Skeletal muscle cell (primary cell): ENCODE results near the gene ZNF385B.
"Not testable (repeated sequence)": the region's sequence is repeated elsewhere in the genome, so short reads cannot be mapped to it uniquely, and the experiment has no call there.

ENCODE experiments used
- DNase-seq: peaks from one replicate; pipeline ENCODE4 v3.0.0-alpha.2; 2010; ENCODE audit warnings: low read depth
- H3K4me3 ChIP-seq: 2 replicates; pipeline ENCODE4 v1.5.1; 2011; ENCODE audit warnings: low read depth, mild to moderate bottlenecking, control low read depth, low read length, moderate library complexity

ZNF385B gene

DNA sequence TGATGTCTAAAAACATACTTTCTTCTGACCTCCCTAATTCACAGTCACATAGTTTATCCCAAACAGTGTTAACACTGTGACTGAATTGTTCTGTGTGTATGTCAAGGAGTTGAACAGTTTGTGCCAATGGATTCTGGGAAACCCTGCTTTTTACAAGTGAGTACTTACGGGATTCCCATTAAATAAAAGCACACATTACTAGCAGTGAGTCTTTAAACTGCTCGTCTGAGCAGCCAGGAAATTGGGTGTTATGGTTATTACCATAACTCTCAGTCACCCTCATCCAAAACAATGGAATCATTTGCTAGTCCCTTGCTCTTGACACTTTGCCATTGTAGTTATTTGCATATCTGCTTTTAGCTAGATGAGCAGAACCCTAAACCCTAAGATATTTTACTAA lies 209.1 kb downstream of the ZNF385B start:
- no peak overlapping the region for H3K4me3 ChIP-seq
- no peak for DNase-seq

DNA sequence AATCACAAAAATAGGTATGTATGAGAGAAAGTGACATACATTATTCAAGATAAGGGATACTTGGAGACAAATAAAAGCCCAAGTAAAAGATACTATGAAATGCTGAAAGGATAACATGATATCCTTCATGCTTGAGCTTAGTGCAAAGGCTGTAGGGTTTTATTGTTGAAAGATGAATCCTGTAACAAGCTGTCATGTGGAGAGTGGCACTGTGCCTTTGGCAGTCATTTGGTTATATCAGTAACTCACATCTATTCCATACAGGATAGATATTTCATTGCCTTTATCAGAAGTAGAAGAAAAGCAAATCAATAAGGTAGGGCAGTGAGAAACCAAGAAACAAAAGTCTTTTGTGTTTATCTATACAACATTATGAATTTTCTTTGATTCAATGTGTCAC lies 211.0 kb downstream of the ZNF385B start:
- no peak overlapping the region for H3K4me3 ChIP-seq
- no peak for DNase-seq

DNA sequence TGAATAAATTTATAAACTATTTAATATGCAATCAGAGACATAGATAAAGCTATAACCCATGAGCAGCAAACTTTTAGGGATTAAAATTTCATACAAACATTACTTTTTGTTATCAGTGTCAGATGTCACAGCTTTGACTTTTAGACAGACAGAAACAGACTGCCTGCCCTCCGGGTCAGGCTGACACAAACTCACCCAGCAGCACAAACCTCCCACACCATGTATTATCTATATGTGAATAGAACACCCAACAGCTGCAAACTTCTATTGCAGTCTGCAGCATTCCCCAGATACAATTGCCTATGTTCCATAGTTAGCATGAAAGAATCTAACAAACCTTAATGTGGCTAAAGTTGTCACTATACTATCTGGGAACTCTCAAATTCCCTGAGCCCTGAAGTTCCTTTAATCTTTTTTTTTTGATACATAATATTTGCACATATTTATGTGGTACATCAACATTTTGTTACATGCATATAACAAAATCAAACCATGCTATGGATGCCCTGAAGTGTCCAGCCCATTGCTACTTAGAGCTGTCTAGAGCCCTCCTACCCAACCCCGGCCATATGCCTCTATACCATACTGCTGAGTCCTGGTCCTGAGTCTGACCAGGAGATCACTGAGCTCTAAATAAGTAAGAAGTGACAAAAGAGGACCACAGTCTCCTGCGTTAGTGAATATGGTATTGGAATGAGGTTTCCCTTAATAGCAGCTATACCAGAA lies 214.4 kb downstream of the ZNF385B start:
- H3K4me3 ChIP-seq: no peak overlapping the region
- DNase-seq: peak; percentile 2

DNA sequence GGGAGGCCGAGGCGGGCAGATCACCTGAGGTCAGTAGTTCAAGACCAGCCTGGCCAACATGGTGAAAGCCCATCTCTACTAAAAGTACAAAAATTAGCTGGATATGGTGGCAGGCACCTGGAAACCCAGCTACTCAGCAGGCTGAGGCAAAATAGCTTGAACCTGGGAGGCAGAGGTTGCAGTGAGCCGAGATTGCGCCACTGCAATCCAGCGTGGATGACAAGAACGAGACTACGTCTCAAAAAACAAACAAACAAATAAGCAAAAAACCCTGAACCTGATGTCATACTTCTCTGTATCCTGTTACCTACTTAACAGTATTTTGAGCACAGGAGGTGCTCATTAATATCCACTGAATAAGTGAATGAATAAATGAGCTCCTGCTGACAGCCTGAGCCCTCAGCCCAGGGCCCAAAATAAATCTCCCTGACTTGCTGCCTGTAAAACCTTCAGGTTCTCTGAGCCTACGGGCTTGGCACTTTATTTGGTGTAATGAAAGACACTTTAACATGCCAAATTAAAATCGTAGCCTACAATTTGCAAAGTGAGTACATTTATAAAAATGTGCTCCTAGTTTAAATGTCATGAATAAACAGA lies 215.1 kb downstream of the ZNF385B start:
- no peak for DNase-seq
- no peak overlapping the region for H3K4me3 ChIP-seq

DNA sequence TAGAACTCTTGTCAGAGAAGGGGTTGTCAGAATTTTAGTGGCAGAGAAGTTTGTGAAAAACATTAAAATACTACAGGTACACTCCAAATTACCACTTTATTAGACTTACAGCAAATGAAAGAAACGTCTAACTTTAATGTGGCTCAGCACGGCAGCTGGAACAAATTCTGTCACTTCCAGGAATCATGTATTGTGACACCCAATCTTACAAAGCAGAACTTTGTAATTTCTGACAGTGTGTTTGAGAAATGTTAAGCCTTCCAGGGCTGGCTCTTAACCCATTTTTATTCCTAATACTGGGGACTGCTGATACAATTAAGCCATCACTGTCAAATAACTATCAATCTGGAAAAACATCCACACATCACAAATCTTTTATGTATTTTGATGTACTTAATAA lies 216.4 kb downstream of the ZNF385B start:
- no peak overlapping the region for H3K4me3 ChIP-seq
- DNase-seq: no peak

DNA sequence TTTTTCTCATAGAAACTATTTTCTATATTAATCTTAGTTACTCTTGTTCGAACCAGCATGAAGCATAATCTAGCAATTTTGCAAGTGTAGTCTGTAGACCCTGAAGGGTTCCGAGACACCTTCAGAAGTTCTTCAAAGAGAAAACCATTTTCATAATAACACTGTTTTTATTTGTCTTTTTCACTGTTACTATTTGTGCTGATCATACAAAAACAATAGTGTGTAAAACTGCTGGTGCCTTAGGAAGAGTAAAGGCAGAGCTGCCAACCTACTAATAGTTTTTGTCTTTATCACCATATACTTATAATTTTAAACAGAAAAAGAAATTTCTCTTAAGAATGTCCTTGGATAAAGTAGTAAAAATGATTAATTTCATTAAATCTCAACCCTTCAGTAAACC lies 218.9 kb downstream of the ZNF385B start:
- no peak overlapping the region for H3K4me3 ChIP-seq
- no peak for DNase-seq

DNA sequence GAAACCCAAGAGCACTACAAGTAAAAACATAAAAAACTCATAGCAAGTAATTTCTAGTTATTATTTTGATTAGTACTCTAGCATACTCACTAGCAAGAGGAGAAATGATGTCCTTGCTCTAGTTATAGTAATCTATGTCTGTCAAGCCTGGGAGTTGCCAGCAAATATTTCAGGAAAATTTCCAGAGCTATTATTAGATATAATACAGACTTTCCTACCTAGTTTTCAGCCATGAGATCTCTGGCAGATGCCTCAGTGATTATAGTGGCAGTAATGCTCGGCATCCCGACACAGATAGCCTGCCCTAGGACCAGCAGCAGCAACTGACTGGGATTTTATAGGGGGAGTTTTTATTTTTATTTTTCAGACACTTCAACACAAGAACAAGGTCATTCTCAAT lies 224.4 kb downstream of the ZNF385B start:
- no peak for DNase-seq
- H3K4me3 ChIP-seq: no peak overlapping the region

DNA sequence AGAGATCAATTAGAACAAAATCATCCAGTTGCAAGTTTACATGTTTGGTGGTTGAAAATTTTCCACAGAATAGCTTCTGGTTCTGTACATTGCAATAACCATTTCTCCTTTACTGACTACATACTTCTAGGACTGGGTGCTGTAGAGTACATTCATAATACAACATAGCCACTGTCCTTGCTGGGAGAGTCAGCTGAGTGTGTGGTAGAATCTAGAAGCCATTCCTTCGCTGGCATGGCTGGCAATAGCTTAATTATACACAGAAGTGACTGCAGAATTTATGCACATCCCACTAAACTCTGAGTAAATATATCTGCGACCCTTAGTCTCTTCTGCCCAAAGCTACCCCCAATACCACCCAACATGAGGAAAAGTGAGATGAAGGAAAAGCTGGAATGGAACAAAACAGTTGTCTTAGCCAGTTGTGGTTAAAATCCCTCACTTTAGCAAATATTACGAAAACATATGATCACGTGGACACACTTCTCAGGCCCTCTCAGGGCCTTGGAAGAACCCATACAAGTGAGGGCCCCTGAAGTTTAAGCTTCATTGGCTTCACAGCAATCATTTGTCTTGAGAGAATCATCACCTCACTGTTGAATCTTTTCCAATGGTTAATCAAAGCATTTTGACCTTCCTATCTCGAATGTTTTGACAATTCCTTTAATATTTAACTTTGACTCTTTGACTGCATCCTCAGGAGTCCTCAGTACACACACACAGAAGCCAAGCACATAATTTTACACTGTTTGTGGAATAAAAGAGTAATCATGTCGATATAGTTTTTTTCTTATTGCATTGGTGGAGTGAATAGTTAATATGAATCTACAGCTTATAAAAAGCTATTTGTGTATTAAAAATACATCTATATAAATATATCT lies 225.1 kb downstream of the ZNF385B start:
- no peak overlapping the region for H3K4me3 ChIP-seq
- no peak for DNase-seq

DNA sequence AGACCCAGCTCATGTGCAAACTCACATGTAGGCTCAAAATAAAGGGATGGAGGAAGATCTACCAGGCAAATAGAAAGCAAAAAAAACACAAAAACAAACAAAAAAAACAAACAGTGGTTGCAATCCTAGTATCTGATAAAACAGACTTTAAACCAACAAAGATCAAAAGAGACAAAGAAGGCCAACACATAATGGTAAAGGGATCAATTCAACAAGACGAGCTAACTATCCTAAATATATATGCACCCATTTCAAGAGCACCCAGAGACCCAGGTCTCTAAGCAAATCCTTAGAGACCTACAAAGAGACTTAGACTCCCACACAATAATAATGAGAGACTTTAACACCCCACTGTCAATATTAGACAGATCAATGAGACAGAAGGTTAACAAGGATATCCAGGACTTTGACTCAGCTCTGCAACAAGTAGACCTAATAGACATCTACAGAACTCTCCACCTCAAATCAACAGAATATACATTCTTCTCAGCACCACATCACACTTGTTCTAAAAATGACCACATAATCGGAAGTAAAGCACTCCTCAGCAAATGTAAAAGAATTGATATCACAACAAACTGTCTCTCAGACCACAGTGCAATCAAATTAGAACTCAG lies 229.5 kb downstream of the ZNF385B start:
- DNase-seq, H3K4me3 ChIP-seq: not testable (repeated sequence)

DNA sequence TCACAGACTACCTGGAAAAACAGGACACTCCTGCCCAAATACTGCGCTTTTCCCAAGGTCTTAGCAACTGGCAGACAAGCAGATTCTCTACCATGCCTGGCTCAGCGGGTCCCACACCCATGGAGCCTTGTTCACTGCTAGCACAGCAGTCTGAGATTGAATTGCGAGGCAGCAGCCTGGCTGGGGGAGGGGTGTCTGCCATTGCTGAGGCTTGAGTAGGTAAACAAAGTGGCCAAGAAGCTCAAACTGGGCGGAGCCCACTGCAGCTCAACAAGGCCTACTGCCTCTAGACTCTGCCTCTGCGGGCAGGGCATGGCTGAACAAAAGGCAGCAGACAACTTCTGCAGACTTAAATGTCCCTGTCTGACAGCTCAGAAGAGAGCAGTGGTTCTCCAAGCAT lies 231.6 kb downstream of the ZNF385B start:
- not testable (repeated sequence) for H3K4me3 ChIP-seq, DNase-seq

DNA sequence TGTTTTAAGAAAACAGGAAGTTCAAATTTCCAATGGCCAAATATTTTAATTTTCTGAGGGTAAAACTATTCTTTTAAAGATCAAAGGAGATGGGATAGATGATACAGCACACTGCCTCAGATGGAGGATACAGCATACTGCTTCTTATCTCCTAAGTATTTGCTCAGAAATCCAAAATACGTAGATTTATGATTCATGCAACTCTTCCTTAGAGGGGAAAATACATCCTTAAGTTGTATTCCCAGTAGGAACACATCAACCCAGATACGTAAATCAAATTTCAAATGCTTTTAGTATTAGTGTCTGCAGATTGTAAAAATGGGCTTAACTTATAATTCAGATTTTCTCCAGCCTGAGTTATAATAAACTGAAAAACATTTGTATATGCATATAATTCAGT lies 235.2 kb downstream of the ZNF385B start:
- no peak for DNase-seq
- no peak overlapping the region for H3K4me3 ChIP-seq

DNA sequence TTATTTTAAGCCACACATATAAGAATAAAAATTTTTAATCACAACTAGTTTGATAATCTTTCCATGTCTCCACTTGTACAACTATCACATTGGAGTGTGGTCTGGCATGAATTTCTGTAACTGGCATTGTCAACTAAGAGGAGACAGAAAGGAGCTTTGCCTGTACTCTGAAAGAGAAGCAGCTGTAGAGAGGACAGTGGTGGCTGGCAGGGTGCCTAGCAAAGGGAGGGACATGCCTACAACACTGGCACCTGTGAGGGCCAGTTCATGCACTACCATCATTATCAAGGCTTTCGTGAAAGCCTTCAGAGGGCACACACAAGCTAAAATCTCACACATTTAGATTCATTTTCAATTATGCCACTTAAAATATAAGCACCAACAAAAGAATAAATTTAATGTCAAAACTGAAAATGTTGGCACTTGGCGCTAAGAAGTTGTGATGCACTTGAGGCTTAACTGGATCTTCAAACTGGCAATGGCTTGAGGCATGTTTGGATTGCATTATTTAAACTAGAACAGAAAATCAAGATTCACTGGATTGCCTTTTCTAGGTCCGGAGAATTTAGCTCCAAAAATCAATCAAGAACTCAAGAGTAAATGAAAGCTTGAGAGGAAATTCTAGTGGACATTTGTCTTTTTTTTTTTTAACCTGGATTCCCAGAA lies 238.6 kb downstream of the ZNF385B start:
- no peak overlapping the region for H3K4me3 ChIP-seq
- no peak for DNase-seq

DNA sequence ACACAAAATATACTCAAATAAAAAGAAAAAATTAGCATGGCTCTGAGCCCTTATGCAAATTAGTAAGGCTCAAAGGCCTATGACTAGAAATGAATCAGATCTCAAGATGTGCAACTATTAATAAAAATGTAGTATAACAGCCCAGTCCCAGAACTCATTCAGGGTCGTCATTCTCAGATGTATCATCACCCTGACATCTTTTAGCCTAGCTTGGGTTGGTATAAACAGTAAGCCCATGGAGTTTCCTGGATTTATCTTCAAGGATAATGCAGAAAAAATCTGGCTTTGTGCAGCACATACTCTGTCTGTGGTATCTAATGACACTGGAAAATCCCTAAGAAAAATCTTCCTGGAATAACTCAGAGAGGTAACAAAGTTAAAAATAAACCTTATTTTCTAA lies 239.3 kb downstream of the ZNF385B start:
- DNase-seq: no peak
- no peak overlapping the region for H3K4me3 ChIP-seq

DNA sequence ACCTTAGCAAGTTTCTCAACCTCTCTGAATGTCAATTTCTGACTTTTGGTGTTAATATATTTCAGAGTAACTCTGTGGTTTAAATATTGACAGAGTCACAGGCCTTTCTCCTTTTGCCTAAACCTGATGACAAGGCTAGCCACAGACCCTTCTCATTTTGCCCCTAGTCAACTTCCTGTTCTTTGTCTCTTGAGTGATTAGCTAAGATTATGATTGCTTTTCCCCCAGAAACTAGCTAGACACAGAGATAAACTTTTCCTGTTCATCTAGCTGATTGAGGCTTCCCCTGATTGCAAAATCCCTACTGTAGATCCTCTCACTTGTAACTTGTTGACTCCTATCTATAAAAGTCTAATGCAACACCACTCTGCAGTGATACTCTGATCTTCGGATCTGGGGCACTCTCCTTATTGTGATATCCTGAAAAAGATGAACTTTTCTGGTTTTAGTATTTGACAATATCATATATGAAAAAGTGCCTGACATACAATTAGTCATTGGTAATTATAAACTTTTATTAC lies 241.4 kb downstream of the ZNF385B start:
- no peak overlapping the region for H3K4me3 ChIP-seq
- no peak for DNase-seq

DNA sequence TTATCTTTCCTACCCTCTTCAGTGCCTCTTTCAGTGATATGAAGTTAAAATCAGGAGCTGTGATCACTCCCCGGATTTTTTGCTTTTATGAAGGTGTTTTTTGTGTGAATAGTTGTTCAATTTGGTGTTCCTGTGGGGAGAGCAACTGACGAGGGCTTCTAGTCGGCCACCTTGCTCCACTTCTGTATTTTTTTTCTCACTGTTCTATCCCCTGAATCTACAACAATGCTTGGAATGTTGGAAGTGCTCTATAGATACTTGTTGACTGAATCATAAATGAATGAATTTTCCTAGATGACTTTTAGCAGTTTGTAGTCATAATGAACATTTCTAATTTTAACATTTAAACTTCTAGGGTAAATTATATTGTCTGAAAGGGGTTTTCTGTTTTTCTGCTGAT lies 247.3 kb downstream of the ZNF385B start:
- no peak for DNase-seq
- no peak overlapping the region for H3K4me3 ChIP-seq

DNA sequence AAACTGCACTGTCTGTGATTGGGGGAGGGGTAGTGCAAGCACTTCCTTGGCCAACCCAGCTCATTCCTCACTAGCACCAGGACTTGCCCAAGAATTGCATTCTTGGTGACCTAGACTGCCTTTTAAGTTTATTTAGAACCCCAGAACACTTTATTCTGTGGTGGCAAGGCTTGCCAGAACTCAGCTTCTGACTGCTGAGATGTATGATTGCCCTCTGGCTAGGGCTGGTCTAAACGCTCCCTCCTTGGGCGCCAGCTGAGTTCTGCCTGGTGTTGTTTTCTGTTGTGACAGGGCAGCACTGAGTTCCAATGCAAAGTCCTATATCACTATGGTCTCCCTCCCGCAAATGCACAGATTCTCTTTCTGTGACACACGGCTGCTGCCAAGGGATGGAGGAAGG lies 247.7 kb downstream of the ZNF385B start:
- no peak for DNase-seq
- H3K4me3 ChIP-seq: no peak overlapping the region

DNA sequence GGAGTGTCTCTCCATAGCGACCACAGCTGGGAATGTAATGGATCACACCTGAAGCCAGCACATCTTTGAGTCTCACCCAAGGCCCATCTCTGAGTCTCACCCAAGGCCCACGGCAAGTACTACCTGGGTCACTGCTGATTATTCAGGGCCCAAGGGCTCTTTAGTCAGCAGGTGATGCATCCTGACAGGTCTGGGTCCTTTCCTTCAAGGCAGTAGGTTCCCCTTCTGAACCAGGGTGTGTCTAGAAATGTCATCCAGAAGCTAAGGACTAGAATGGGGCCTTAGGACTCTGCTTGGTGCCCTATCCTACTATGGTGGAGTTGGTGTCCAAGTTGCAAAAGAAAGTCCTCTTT lies 248.1 kb downstream of the ZNF385B start:
- H3K4me3 ChIP-seq: no peak overlapping the region
- no peak for DNase-seq

DNA sequence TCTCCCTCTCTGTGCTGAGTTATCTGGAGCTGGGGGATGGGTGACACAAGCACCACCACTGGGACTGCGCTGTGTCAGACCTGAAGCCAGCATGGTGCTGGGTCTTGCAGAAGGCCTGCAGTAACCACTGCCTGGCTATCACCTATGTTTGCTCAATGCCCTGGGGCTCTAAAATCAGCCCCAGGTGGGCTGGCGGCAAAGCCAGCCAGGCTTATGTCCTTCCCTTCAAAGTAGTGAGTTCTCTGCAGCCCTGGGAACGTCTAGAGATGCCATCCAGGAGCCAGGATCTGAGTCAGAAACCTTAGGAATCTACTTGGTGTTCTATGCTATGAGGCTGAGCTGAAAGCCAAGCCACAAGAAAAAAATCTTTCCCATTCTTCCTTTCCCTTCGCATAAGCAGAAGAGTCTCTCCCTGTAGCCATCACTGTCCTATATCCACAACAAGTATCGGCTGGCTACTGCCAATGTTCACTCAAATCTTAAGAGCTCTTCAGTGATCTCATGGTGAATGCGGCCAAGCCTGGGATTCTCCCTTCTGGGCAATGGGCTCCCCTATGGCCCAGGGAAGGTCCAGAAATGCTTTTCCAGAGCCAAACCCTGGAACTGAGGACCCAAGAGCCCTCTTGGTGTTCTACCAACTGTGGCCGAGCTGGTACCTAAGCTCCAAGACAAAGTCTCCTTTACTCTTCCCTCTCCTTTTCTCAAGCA lies 248.7 kb downstream of the ZNF385B start:
- H3K4me3 ChIP-seq: no peak overlapping the region
- DNase-seq: no peak

DNA sequence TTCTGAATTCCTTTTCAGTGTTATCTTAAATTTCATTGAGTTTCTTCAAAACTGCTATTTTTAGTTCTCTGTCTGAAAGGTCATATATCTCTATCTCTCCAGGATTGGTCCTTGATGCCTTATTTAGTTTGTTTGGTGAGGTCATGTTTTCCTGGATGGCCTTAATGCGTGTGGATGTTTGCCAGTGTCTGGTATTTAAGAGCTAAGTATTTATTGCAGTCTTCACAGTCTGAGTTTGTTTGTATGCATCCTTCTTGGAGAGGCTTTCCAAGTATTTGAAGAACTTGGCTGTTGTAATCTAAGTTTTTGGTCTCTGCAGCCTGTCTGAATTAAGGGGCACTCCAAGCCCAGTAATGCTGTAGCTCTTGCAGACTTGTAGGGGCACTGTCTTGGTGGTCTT lies 249.3 kb downstream of the ZNF385B start:
- peak; percentile 23 for DNase-seq
- H3K4me3 ChIP-seq: no peak overlapping the region
